HEK293 (cell line): Measurements from ENCODE around the gene PLEKHO2.

Experiments
- CTCF ChIP-seq: fragments of 450-650 bp; formaldehyde crosslinking; IDR thresholded peaks from 2 replicates; pipeline ENCODE4 v1.5.1; 2016; ENCODE audit warnings: missing biosample characterization, missing genetic modification characterization
- MYNN ChIP-seq: fragments of 450-650 bp; formaldehyde crosslinking; IDR thresholded peaks from 2 replicates; pipeline ENCODE4 v1.5.1; 2016; ENCODE audit warnings: missing biosample characterization, missing genetic modification characterization, borderline replicate concordance
- PRDM6 ChIP-seq: fragments of 450-650 bp; formaldehyde crosslinking; IDR thresholded peaks from 2 replicates; pipeline ENCODE4 v1.5.1; 2017; ENCODE audit warnings: missing biosample characterization, missing genetic modification characterization
- ZBTB6 ChIP-seq: fragments of 450-650 bp; formaldehyde crosslinking; IDR thresholded peaks from 2 replicates; pipeline ENCODE4 v1.5.1; 2017; ENCODE audit warnings: missing biosample characterization, missing genetic modification characterization
- ZNF16 ChIP-seq: fragments of 450-650 bp; formaldehyde crosslinking; IDR thresholded peaks from 2 replicates; pipeline ENCODE4 v1.5.1; 2016; ENCODE audit warnings: low read depth, missing biosample characterization, missing genetic modification characterization
- ZNF280D ChIP-seq: fragments of 450-650 bp; formaldehyde crosslinking; IDR thresholded peaks from 2 replicates; pipeline ENCODE4 v1.5.1; 2016; ENCODE audit warnings: missing biosample characterization, missing genetic modification characterization
- ZNF354C ChIP-seq: fragments of 450-650 bp; formaldehyde crosslinking; IDR thresholded peaks from 2 replicates; pipeline ENCODE4 v1.5.1; 2016; ENCODE audit warnings: missing biosample characterization, missing genetic modification characterization, low read depth, borderline replicate concordance
- ZNF394 ChIP-seq: fragments of 450-650 bp; formaldehyde crosslinking; IDR thresholded peaks from 2 replicates; pipeline ENCODE4 v1.5.1; 2016; ENCODE audit warnings: missing biosample characterization, missing genetic modification characterization, mild to moderate bottlenecking, moderate library complexity, borderline replicate concordance
- ZNF398 ChIP-seq: fragments of 450-650 bp; formaldehyde crosslinking; IDR thresholded peaks from 2 replicates; pipeline ENCODE4 v1.5.1; 2017; ENCODE audit warnings: missing biosample characterization, missing genetic modification characterization
- ZNF624 ChIP-seq: fragments of 450-650 bp; formaldehyde crosslinking; IDR thresholded peaks from 2 replicates; pipeline ENCODE4 v1.5.1; 2017; ENCODE audit warnings: missing biosample characterization, missing genetic modification characterization
- ZNF664 ChIP-seq: fragments of 450-650 bp; formaldehyde crosslinking; IDR thresholded peaks from 2 replicates; pipeline ENCODE4 v1.5.1; 2016; ENCODE audit warnings: missing biosample characterization, missing genetic modification characterization
- ZNF692 ChIP-seq: fragments of 450-650 bp; formaldehyde crosslinking; IDR thresholded peaks from 2 replicates; pipeline ENCODE4 v1.5.1; 2016; ENCODE audit warnings: missing biosample characterization, missing genetic modification characterization
- ZNF704 ChIP-seq: fragments of 450-650 bp; formaldehyde crosslinking; IDR thresholded peaks from 2 replicates; pipeline ENCODE4 v1.5.1; 2016; ENCODE audit warnings: missing biosample characterization, missing genetic modification characterization
- ZNF768 ChIP-seq: fragments of 450-650 bp; formaldehyde crosslinking; IDR thresholded peaks from 2 replicates; pipeline ENCODE4 v1.5.1; 2018; ENCODE audit warnings: missing biosample characterization, mild to moderate bottlenecking, missing genetic modification characterization

PLEKHO2 gene

GRCh38 chr15:64854526-64854925, 12.8 kb downstream of the PLEKHO2 start (continued):
- TF ChIP-seq ZNF280D (tag by site-specific recombination) (no peak), PRDM6 (tag by site-specific recombination) (no peak), ZNF394 (tag by site-specific recombination) (no peak), ZNF692 (tag by site-specific recombination) (no peak), ZNF354C (tag by site-specific recombination) (no peak), CTCF (tag by site-specific recombination) (no peak), ZNF704 (no peak), ZNF16 (tag by site-specific recombination) (no peak), ZNF768 (tag by site-specific recombination) (no peak), ZNF624 (no peak), ZBTB6 (no peak), MYNN (tag by site-specific recombination) (no peak), ZNF664 (no peak), ZNF398 (tag by site-specific recombination) (no peak)
